Testis (tissue), 3 donors: ENCODE results near the gene CTSW. TPM values are rescaled to one million over a fixed set of nuclear protein-coding genes. Genes with fewer than 3 reads are reported as not detected.

Experiments
- DNase-seq: peaks from one replicate; pipeline ENCODE4 v3.0.0-alpha.2; 2019
- H3K27ac ChIP-seq, 2 donors: fragments of 200-600 bp; sonication (generic); one replicate each; pipeline ENCODE4 v1.5.1; 2019
- H3K27me3 ChIP-seq: fragments of 200-600 bp; sonication (generic); one replicate; pipeline ENCODE4 v1.5.1; 2019
- H3K36me3 ChIP-seq: fragments of 200-600 bp; sonication (generic); one replicate; pipeline ENCODE4 v1.5.1; 2017; ENCODE audit warnings: low read depth; ENCODE audit errors: missing control alignments
- H3K4me1 ChIP-seq: fragments of 200-600 bp; sonication (generic); one replicate; pipeline ENCODE4 v1.5.1; 2019
- H3K4me3 ChIP-seq, 2 donors: fragments of 200-600 bp; sonication (generic); one replicate each; pipeline ENCODE4 v1.5.1; 2017 to 2019
- H3K9me3 ChIP-seq: fragments of 200-600 bp; sonication (generic); one replicate; pipeline ENCODE4 v1.5.1; 2017
- POLR2A ChIP-seq: fragments of 450-650 bp; IDR thresholded peaks from one replicate; pipeline ENCODE4 v1.6.1; 2017; ENCODE audit warnings: antibody characterized with exemption, mild to moderate bottlenecking, moderate library complexity
- WGBS, 2 donors: methylation state at CpG; one replicate each; pipeline ENCODE4 v1.1.5; 2018; 5-methylcytosine and 5-hydroxymethylcytosine counted together
- intact Hi-C: fragments of 100-400 bp; cut with DNase I; formaldehyde crosslinking; loops from one replicate; pipeline ENCODE4 v1.15.1; 2023; ENCODE audit warnings: low total_unique reads
- polyA plus RNA-seq: library from polyadenylated mRNA; stranded (reverse); fragments of 350-450 nt; fragmentation: Illumina TruSeq; extraction: RNeasy Lipid Tissue Mini Kit (QIAGEN cat#74804); gene quantifications from one replicate; pipeline ENCODE4 v1.2.3, GENCODE V29; 2014; ENCODE audit warnings: low read depth, low replicate concordance; ENCODE audit not compliant: insufficient read depth
- total RNA-seq, 2 donors: library from RNA; depleted of rRNA; stranded (reverse); fragments of >200 nt; gene quantifications; one replicate each; pipeline ENCODE4 v1.2.3, GENCODE V29; 2016
- TF ChIP-seq, protein P1 (sequence below), 3 experiments: fragments of 450-650 bp in 2 of 3; fragments of 200-600 bp in 1 of 3; sonication (generic) in 1 of 3; IDR thresholded peaks; one replicate each; pipeline ENCODE4 v1.5.1; 2016 to 2019; ENCODE audit warnings: antibody characterized with exemption in 3 of 3, mild to moderate bottlenecking in 2 of 3, moderate library complexity in 1 of 3

Gene CTSW
- total and polyA plus RNA-seq, 3 donors from 2014 or later, result 0.71 to 4.4 (median 2.7) TPM

DNA sequence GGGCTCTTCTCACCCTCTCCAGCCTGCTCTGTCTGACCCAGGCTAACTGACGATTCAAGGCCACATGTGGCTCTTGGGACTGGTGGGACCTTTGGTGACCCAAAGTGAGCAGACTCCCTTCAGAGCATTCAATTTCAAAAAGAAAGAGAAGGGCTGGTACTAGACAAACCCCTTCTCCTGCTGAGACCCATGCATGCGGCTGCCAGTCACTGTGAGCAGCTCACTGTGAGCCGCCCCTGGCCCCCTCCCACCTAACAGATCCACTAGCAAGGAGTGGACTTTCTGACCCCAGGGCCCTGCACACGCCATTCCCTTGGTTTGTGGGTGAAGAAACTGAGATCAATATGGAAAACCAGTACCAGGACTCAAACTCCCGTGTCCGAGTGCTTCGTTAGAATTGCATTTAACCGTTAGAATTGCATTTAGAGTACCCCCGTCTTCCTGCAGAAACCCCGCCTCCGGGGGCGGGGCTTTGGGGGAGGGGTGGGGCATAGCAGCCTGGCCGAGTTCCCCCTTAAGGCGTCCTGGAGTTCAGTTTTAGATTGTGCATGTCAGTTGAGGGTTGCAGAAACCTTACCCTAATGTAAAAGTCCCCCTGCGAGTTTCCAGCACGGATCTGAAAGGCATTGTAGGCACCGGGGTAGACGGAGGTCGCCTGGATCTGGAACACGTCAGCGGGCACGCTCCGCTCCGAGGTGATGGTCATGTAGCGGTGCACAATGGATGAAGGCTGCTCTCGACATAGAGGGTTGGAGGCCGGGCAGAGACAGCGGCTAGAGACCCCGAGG is 12.2 kb upstream of the CTSW start:
- intact Hi-C loops, result no loop called here
- no peak overlapping the region for H3K27ac ChIP-seq
- no peaks in the 10 kb centered on the region for H3K27me3 ChIP-seq
- DNase-seq, result no peak
- H3K4me3 ChIP-seq, result no peak overlapping the region
- WGBS, 2 donors, result 44 to 48% methylated on average over 19 to 29 of the region's 29 CpGs
- peaks cover 11% of the 10 kb centered on the region for H3K4me1 ChIP-seq
- no peaks in the 10 kb centered on the region for H3K9me3 ChIP-seq
- TF ChIP-seq POLR2A, result no peak
- TF ChIP-seq, protein P1, sequence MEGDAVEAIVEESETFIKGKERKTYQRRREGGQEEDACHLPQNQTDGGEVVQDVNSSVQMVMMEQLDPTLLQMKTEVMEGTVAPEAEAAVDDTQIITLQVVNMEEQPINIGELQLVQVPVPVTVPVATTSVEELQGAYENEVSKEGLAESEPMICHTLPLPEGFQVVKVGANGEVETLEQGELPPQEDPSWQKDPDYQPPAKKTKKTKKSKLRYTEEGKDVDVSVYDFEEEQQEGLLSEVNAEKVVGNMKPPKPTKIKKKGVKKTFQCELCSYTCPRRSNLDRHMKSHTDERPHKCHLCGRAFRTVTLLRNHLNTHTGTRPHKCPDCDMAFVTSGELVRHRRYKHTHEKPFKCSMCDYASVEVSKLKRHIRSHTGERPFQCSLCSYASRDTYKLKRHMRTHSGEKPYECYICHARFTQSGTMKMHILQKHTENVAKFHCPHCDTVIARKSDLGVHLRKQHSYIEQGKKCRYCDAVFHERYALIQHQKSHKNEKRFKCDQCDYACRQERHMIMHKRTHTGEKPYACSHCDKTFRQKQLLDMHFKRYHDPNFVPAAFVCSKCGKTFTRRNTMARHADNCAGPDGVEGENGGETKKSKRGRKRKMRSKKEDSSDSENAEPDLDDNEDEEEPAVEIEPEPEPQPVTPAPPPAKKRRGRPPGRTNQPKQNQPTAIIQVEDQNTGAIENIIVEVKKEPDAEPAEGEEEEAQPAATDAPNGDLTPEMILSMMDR (IDR thresholded peaks at IDR 0.05), result no peak
- no peaks in the 10 kb centered on the region for H3K36me3 ChIP-seq

DNA sequence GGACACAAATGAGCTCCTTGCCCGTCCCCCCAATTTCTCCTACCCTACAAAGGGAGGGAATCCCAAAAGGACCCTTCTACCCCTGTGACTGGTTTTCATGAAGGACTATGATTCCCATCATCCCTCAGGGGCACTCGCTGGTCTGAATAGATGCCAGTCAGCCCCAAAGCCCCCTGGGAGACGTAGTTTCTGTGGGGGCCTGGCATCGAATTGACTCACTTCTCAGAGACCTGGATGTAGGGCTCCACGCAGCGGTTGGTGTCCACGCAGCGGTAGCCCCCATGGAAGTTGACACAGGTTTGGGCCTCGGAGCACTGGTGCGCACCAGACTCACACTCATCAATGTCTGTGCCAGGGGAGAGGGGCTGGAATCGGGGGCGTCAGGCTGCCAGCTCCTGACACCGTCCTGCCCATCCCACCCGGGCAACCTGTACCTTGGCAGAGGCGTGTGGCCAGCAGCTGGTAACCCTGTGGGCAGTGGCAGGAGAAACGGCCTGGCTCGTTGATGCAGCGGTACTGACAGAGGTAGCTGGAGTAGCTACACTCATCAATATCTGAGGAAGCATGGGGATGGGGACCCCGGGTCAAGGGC is 11.5 kb upstream of the CTSW start:
- H3K9me3 ChIP-seq, result no peaks in the 10 kb centered on the region
- no peak overlapping the region for H3K4me3 ChIP-seq
- TF ChIP-seq, protein P1 (IDR thresholded peaks at IDR 0.05), result no peak
- TF ChIP-seq POLR2A, result no peak
- intact Hi-C loops, result no loop called here
- peaks cover 11% of the 10 kb centered on the region for H3K4me1 ChIP-seq
- peak; percentile 47 for DNase-seq
- no peak overlapping the region for H3K27ac ChIP-seq
- WGBS, 2 donors, result 83 to 87% methylated on average over 9 to 19 of the region's 19 CpGs
- H3K36me3 ChIP-seq, result no peaks in the 10 kb centered on the region
- no peaks in the 10 kb centered on the region for H3K27me3 ChIP-seq

DNA sequence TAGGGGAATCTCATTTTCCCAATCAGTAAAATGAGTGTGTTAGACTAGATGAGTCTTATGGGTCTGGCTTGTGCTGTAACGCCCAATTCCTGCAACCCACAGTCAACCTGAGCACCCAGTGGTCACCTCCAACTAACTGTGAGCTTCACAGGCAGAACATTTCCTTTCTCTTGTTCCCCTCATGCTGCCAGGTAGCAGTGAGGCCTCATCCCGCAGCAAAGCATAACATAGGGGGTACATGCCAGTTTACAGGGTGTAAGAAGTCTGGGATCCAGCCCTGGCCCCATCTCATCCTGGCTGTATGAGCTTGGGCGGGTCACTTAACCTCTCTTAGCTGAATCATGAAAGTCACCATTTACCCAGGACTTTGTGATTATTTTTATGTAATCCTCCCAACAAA is 10.7 kb upstream of the CTSW start:
- H3K36me3 ChIP-seq, result no peaks in the 10 kb centered on the region
- TF ChIP-seq POLR2A, result no peak
- H3K4me3 ChIP-seq, result no peak overlapping the region
- 91 to 96% methylated on average over 3 of the region's 3 CpGs for WGBS, 2 donors
- intact Hi-C loops, result no loop called here
- no peaks in the 10 kb centered on the region for H3K9me3 ChIP-seq
- DNase-seq, result no peak
- H3K27me3 ChIP-seq, result no peaks in the 10 kb centered on the region
- peaks cover 14% of the 10 kb centered on the region for H3K4me1 ChIP-seq
- no peak overlapping the region for H3K27ac ChIP-seq

DNA sequence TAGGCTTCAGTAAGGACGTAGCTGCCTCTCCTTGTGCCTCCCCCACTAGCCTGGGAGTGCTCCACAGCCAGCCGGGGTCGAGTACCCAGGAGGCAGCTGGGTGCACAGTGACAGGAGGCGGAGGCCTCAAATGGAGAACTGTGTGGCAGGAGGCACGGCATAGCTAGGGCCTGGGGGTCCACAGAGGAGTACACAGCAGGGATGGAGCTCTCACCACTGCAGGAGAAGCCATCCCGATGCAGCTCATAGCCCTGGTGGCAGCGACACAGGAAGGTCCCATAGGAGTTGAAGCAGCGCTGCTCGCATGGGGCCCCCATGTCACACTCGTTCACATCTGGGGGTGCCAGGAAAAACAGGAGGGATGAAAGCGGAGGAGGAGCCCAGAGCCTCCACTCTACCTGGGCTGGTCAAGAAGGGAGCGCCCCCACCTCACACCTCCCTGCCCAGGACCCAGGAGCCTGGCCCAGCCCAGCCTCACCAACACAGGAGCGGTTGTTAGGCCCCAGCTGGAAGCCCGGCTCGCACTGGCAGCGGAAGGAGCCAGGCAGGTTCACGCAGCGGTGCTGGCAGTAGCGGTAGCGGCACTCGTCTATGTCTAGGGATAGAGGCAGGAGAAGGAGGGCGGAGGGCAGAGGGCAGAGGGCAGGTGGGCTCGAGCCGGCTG is 9.9 kb upstream of the CTSW start:
- intact Hi-C loops, result no loop called here
- Histone ChIP-seq H3K27ac (no peak overlapping the region), H3K9me3 (no peaks in the 10 kb centered on the region), H3K4me1 (peaks cover 14% of the 10 kb centered on the region), H3K36me3 (no peaks in the 10 kb centered on the region), H3K27me3 (no peaks in the 10 kb centered on the region), H3K4me3 (no peak overlapping the region)
- 81 to 87% methylated on average over 22 of the region's 24 CpGs for WGBS, 2 donors
- no peak for TF ChIP-seq POLR2A
- TF ChIP-seq, protein P1 (IDR thresholded peaks at IDR 0.05), result no peak
- DNase-seq, result no peak

DNA sequence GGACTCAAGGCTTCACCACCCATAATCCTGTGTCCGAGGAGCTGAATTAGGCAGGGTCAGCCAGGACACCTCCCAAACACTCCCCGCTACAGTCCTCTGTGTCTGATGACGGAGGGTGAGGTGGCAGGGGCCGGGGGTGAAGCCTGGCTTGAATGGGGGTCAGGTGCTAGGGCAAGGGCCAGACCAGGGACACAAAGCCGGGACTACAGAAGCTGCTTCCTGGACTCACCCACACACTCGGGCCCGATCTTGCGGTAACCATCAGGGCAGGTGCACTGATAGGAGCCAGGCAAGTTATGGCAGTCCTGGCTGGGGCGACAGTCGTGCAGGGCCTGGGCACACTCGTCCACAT is 9.4 kb upstream of the CTSW start:
- Histone ChIP-seq H3K27ac (no peak overlapping the region), H3K36me3 (no peaks in the 10 kb centered on the region), H3K27me3 (no peaks in the 10 kb centered on the region), H3K4me3 (no peak overlapping the region), H3K4me1 (peaks cover 14% of the 10 kb centered on the region), H3K9me3 (no peaks in the 10 kb centered on the region)
- intact Hi-C loops, result no loop called here
- TF ChIP-seq, protein P1 (IDR thresholded peaks at IDR 0.05), result no peak
- no peak for TF ChIP-seq POLR2A
- no peak for DNase-seq
- 68 to 78% methylated on average over 5 to 11 of the region's 11 CpGs for WGBS, 2 donors
